H9 (cell line): Measurements from ENCODE around the gene ANO10. TPM values are rescaled to one million over a fixed set of nuclear protein-coding genes. Genes with fewer than 3 reads are reported as not detected.

Experiments
- DNase-seq: peaks from one replicate; pipeline ENCODE4 v3.0.0-alpha.2; 2017
- H2AFZ ChIP-seq: one replicate; pipeline ENCODE4 v1.6.1; 2013; ENCODE audit warnings: mild to moderate bottlenecking, low read length, control low read depth, moderate library complexity
- H2AK5ac ChIP-seq: 2 replicates; pipeline ENCODE4 v1.6.1; 2013; ENCODE audit warnings: low read length, control low read depth, mixed read lengths; ENCODE audit not compliant: insufficient read length
- H2BK120ac ChIP-seq: one replicate; pipeline ENCODE4 v1.6.1; 2013; ENCODE audit warnings: low read depth, mild to moderate bottlenecking, low read length, control low read depth, inconsistent platforms; ENCODE audit not compliant: poor library complexity, severe bottlenecking
- H2BK12ac ChIP-seq: 2 replicates; pipeline ENCODE4 v1.6.1; 2013; ENCODE audit warnings: low read length, control low read depth, mixed read lengths, low read depth; ENCODE audit not compliant: insufficient read length
- H2BK15ac ChIP-seq: 2 replicates; pipeline ENCODE4 v1.6.1; 2013; ENCODE audit warnings: low read depth, low read length, control low read depth
- H2BK20ac ChIP-seq: one replicate; pipeline ENCODE4 v1.6.1; 2013; ENCODE audit warnings: low read depth, mild to moderate bottlenecking, low read length, control low read depth, inconsistent platforms; ENCODE audit not compliant: poor library complexity, severe bottlenecking
- H2BK5ac ChIP-seq: 2 replicates; pipeline ENCODE4 v1.6.1; 2013; ENCODE audit warnings: low read length, control low read depth, mixed read lengths; ENCODE audit not compliant: insufficient read length
- H3K14ac ChIP-seq: 2 replicates; pipeline ENCODE4 v1.6.1; 2013; ENCODE audit warnings: low read length, control low read depth; ENCODE audit not compliant: insufficient read depth
- H3K18ac ChIP-seq: 2 replicates; pipeline ENCODE4 v1.6.1; 2013; ENCODE audit warnings: low read depth, mild to moderate bottlenecking, mixed read lengths, low read length, control low read depth; ENCODE audit not compliant: insufficient read length
- H3K23ac ChIP-seq: 2 replicates; pipeline ENCODE4 v1.6.1; 2013; ENCODE audit warnings: low read length, control low read depth, mixed read lengths, low read depth; ENCODE audit not compliant: insufficient read length
- H3K23me2 ChIP-seq: 2 replicates; pipeline ENCODE4 v1.6.1; 2013; ENCODE audit warnings: low read depth, mild to moderate bottlenecking, mixed read lengths, low read length, control low read depth; ENCODE audit not compliant: insufficient read length, poor library complexity, severe bottlenecking
- H3K27ac ChIP-seq: 2 replicates; pipeline ENCODE4 v1.5.1; 2013; ENCODE audit warnings: low read length, control low read depth, mixed read lengths, low read depth; ENCODE audit not compliant: insufficient read length
- H3K27me3 ChIP-seq: 2 replicates; pipeline ENCODE4 v1.6.1; 2013; ENCODE audit warnings: low read length, control low read depth, inconsistent platforms; ENCODE audit not compliant: insufficient read depth
- H3K4ac ChIP-seq: 2 replicates; pipeline ENCODE4 v1.6.1; 2013; ENCODE audit warnings: low read depth, mild to moderate bottlenecking, control low read depth, inconsistent platforms, low read length, moderate library complexity
- H3K4me1 ChIP-seq: 2 replicates; pipeline ENCODE4 v1.6.1; 2013; ENCODE audit warnings: low read length, control low read depth, inconsistent platforms; ENCODE audit not compliant: insufficient read depth
- H3K4me2 ChIP-seq: 2 replicates; pipeline ENCODE4 v1.6.1; 2013; ENCODE audit warnings: low read length, control low read depth, mixed read lengths; ENCODE audit not compliant: insufficient read length, insufficient read depth
- H3K56ac ChIP-seq: 2 replicates; pipeline ENCODE4 v1.6.1; 2013; ENCODE audit warnings: low read depth, mild to moderate bottlenecking, mixed read lengths, low read length, control low read depth; ENCODE audit not compliant: insufficient read length
- H3K79me1 ChIP-seq: 2 replicates; pipeline ENCODE4 v1.6.1; 2013; ENCODE audit warnings: low read depth, mild to moderate bottlenecking, moderate library complexity, low read length, control low read depth, inconsistent platforms; ENCODE audit not compliant: insufficient read depth, poor library complexity, severe bottlenecking
- H3K79me2 ChIP-seq: 2 replicates; pipeline ENCODE4 v1.6.1; 2013; ENCODE audit warnings: low read length, control low read depth, inconsistent platforms; ENCODE audit not compliant: insufficient read depth
- H3K9ac ChIP-seq: 2 replicates; pipeline ENCODE4 v1.6.1; 2013; ENCODE audit warnings: low read length, control low read depth, mixed read lengths; ENCODE audit not compliant: insufficient read length; ENCODE audit errors: extremely low read depth
- H3K9me3 ChIP-seq: one replicate; pipeline ENCODE4 v1.6.1; 2013; ENCODE audit warnings: low read depth, low read length, inconsistent platforms; ENCODE audit not compliant: control insufficient read depth
- H3T11ph ChIP-seq: one replicate; pipeline ENCODE4 v1.6.1; 2013; ENCODE audit warnings: mild to moderate bottlenecking, low read length, control low read depth, inconsistent platforms
- H4K20me1 ChIP-seq: one replicate; pipeline ENCODE4 v1.6.1; 2013; ENCODE audit not compliant: control insufficient read depth, insufficient read length, insufficient read depth
- H4K5ac ChIP-seq: 2 replicates; pipeline ENCODE4 v1.6.1; 2013; ENCODE audit warnings: low read depth, mild to moderate bottlenecking, mixed read lengths, low read length, control low read depth; ENCODE audit not compliant: insufficient read length
- H4K8ac ChIP-seq: replicated peaks from 2 replicates; pipeline ENCODE4 v1.6.1; 2013; ENCODE audit warnings: low read length, control low read depth, mixed read lengths, low read depth; ENCODE audit not compliant: insufficient read length
- H4K91ac ChIP-seq: 2 replicates; pipeline ENCODE4 v1.6.1; 2013; ENCODE audit warnings: low read depth, mild to moderate bottlenecking, moderate library complexity, mixed read lengths, low read length, control low read depth; ENCODE audit not compliant: insufficient read length
- H3K27ac Mint-ChIP-seq, 3 experiments: 2 replicates in 2 of 3; 3 replicates in 1 of 3; pipeline ENCODE4 v1.8.0; 2020 to 2021; ENCODE audit warnings: mixed read lengths in 3 of 3, mild to moderate bottlenecking in 1 of 3, moderate library complexity in 1 of 3
- H3K27me3 Mint-ChIP-seq: 2 replicates; pipeline ENCODE4 v1.8.0; 2021; ENCODE audit warnings: low read depth, mild to moderate bottlenecking, moderate library complexity, mixed read lengths
- H3K36me3 Mint-ChIP-seq, 3 experiments: 2 replicates in 2 of 3; 3 replicates in 1 of 3; pipeline ENCODE4 v1.8.0; 2020 to 2021; ENCODE audit warnings: low read depth in 3 of 3, mixed read lengths in 3 of 3; ENCODE audit not compliant: insufficient read depth in 1 of 3
- H3K4me1 Mint-ChIP-seq, 2 experiments: 2 replicates each; pipeline ENCODE4 v1.8.0; 2020; ENCODE audit warnings: mixed read lengths in 2 of 2
- H3K4me3 Mint-ChIP-seq, 2 experiments: 2 replicates in 1 of 2; 3 replicates in 1 of 2; pipeline ENCODE4 v1.8.0; 2020 to 2021; ENCODE audit warnings: mild to moderate bottlenecking in 2 of 2, mixed read lengths in 2 of 2, moderate library complexity in 1 of 2
- H3K9me3 Mint-ChIP-seq, 2 experiments: 2 replicates in 1 of 2; 3 replicates in 1 of 2; pipeline ENCODE4 v1.8.0; 2020; ENCODE audit warnings: mild to moderate bottlenecking in 2 of 2, mixed read lengths in 2 of 2, moderate library complexity in 1 of 2
- CTCF ChIP-seq: fragments of 200-600 bp; sonication (generic); conservative IDR thresholded peaks from 3 replicates; pipeline ENCODE4 v1.8.0; 2021; ENCODE audit warnings: antibody characterized with exemption, mild to moderate bottlenecking
- WGBS: extraction: QIAGEN DNeasy Blood & Tissue Kit; methylation state at CpG from one replicate; pipeline ENCODE4 v1.1.7; 2013; ENCODE audit warnings: missing lambda C conversion rate, low lambda C conversion rate, mixed read lengths; ENCODE audit not compliant: insufficient read length; ENCODE audit errors: extremely low coverage; 5-methylcytosine and 5-hydroxymethylcytosine counted together
- total RNA-seq: library from RNA; stranded (reverse); gene quantifications from 2 replicates; pipeline ENCODE4 v1.2.1, GENCODE V29; 2021

The ANO10 gene
- total RNA-seq, 1 experiment from 2014 or later = 38.7 TPM

GRCh38 chr3:43484926-43485488, 136.8 kb downstream of the ANO10 start:
- Histone ChIP-seq H3K79me1 (no peaks in the 10 kb centered on the region), H3K4me1 (peaks cover 9% of the 10 kb centered on the region), H2AK5ac (no peak overlapping the region), H3K14ac (no peak overlapping the region), H2AFZ (no peak overlapping the region), H2BK5ac (no peak overlapping the region), H3K56ac (no peak overlapping the region), H3K4me2 (no peak overlapping the region), H4K8ac (no peak overlapping the region), H4K91ac (no peak overlapping the region), H3K9ac (no peak overlapping the region), H3K4ac (no peak overlapping the region), H3K23ac (no peak overlapping the region), H3K9me3 (no peaks in the 10 kb centered on the region), H2BK12ac (no peak overlapping the region), H3T11ph (no peak overlapping the region), H2BK15ac (no peak overlapping the region), H3K79me2 (no peaks in the 10 kb centered on the region), H4K20me1 (no peaks in the 10 kb centered on the region), H3K27ac (no peak overlapping the region), H4K5ac (no peak overlapping the region), H3K23me2 (no peaks in the 10 kb centered on the region), H2BK20ac (no peak overlapping the region), H3K18ac (no peak overlapping the region), H2BK120ac (no peak overlapping the region), H3K27me3 (peaks cover 5% of the 10 kb centered on the region; the same call in 1 of the 2 replicates)
- Mint-ChIP-seq H3K4me3 (no peak overlapping the region), H3K27me3 (peaks cover 10% of the 10 kb centered on the region), H3K4me1 (peaks cover 52 to 55% of the 10 kb centered on the region in 2 experiments), H3K36me3 (peaks cover 24 to 49% (median 30%) of the 10 kb centered on the region in 3 experiments), H3K9me3 (peaks cover 22 to 23% of the 10 kb centered on the region in 2 experiments), H3K27ac (peak overlapping the region in 1 of 3 experiments; percentile 92; a peak in 1 of 7 replicates)
- WGBS = no CpG with 5 or more reads among the region's 29 CpGs
- peak; percentile 51 for DNase-seq
- peak; percentile 41 for TF ChIP-seq CTCF
